A204.1 (cell line): ENCODE results near the gene ASB11.
"Not testable (repeated sequence)": the region's sequence is repeated elsewhere in the genome, so short reads cannot be mapped to it uniquely, and the experiment has no call there.

ENCODE experiments used
- FAIRE-seq: peaks from 2 replicates; lab custom pipeline; 2012; peaks lifted over from hg19 to GRCh38; lab: Jason Lieb, UNC

ASB11 gene

GRCh38 chrX:15301924-15302323 lies 13.5 kb downstream of the ASB11 start:
- FAIRE-seq: no peak

- FAIRE-seq: peak; percentile 94
Measured at GRCh38 chrX:15299941-15300851, 15.2 kb downstream of the ASB11 start.

- no peak for FAIRE-seq
Measured at GRCh38 chrX:15298780-15299179, 16.7 kb downstream of the ASB11 start.

- no peak for FAIRE-seq
Measured at GRCh38 chrX:15298201-15298600, 17.2 kb downstream of the ASB11 start.

GRCh38 chrX:15293451-15293850 lies 22.0 kb downstream of the ASB11 start:
- no peak for FAIRE-seq

GRCh38 chrX:15292861-15293260 lies 22.6 kb downstream of the ASB11 start:
- no peak for FAIRE-seq

- FAIRE-seq: no peak
Measured at GRCh38 chrX:15277604-15278003, 37.8 kb downstream of the ASB11 start.

GRCh38 chrX:15274946-15275345 lies 40.5 kb downstream of the ASB11 start:
- FAIRE-seq: no peak

- FAIRE-seq: not testable (repeated sequence)
Measured at GRCh38 chrX:15273275-15273674, 42.2 kb downstream of the ASB11 start.

- no peak for FAIRE-seq
Measured at GRCh38 chrX:15271757-15272156, 43.7 kb downstream of the ASB11 start.

- FAIRE-seq: no peak
Measured at GRCh38 chrX:15269618-15270521, 45.6 kb downstream of the ASB11 start, which contains the start of gene ASB9. ASB9 (minus strand) TSS chrX:15270083; CDS start chrX:15269874, 209 bp downstream.

- no peak for FAIRE-seq
Measured at GRCh38 chrX:15269120-15269519, 46.3 kb downstream of the ASB11 start.

GRCh38 chrX:15254852-15255251 lies 60.6 kb downstream of the ASB11 start:
- no peak for FAIRE-seq

GRCh38 chrX:15245896-15246295 lies 69.5 kb downstream of the ASB11 start:
- no peak for FAIRE-seq

- FAIRE-seq: no peak
Measured at GRCh38 chrX:15244421-15244820, 71.0 kb downstream of the ASB11 start.

- peak; percentile 97 for FAIRE-seq
Measured at GRCh38 chrX:15242899-15243555, 72.4 kb downstream of the ASB11 start.

GRCh38 chrX:15241301-15241700 lies 74.1 kb downstream of the ASB11 start:
- FAIRE-seq: no peak

- no peak for FAIRE-seq
Measured at GRCh38 chrX:15240414-15240813, 75.0 kb downstream of the ASB11 start.

GRCh38 chrX:15236146-15236545 lies 79.3 kb downstream of the ASB11 start:
- no peak for FAIRE-seq

- no peak for FAIRE-seq
Measured at GRCh38 chrX:15235001-15235400, 80.4 kb downstream of the ASB11 start.

- no peak for FAIRE-seq
Measured at GRCh38 chrX:15233416-15234015, 81.9 kb downstream of the ASB11 start.
